H1 (cell line): ENCODE measurements around the gene KDM2A. TPM values are rescaled to one million over a fixed set of nuclear protein-coding genes. Genes with fewer than 3 reads are reported as not detected.

Experiments
- ASH2L ChIP-seq: fragments of 200-600, 300-600 bp; sonication (generic); IDR thresholded peaks from one replicate; pipeline ENCODE4 v1.7.1; 2017; ENCODE audit warnings: low read length
- ATF2 ChIP-seq: IDR thresholded peaks from 2 replicates; pipeline ENCODE4 v1.6.1; 2012; ENCODE audit warnings: low read length, inconsistent platforms
- CTBP2 ChIP-seq: IDR thresholded peaks from 2 replicates; pipeline ENCODE4 v1.7.0; 2011; ENCODE audit warnings: borderline replicate concordance, mild to moderate bottlenecking, moderate library complexity, mixed read lengths, low read length; ENCODE audit not compliant: insufficient read depth, insufficient read length
- POLR2AphosphoS5 ChIP-seq: IDR thresholded peaks from 2 replicates; pipeline ENCODE4 v1.6.1; 2011; ENCODE audit warnings: low read depth, low read length
- POU5F1 ChIP-seq: IDR thresholded peaks from 2 replicates; pipeline ENCODE4 v1.6.1; 2011; ENCODE audit warnings: low read depth, mild to moderate bottlenecking, low read length, moderate library complexity
- SIX5 ChIP-seq: IDR thresholded peaks from 2 replicates; pipeline ENCODE4 v1.6.1; 2011; ENCODE audit warnings: mild to moderate bottlenecking, low read depth, low read length
- USF2 ChIP-seq: IDR thresholded peaks from 2 replicates; pipeline ENCODE4 v1.6.1; 2011; ENCODE audit warnings: low read length, improper control_type of control experiment
- polyA plus RNA-seq, 7 experiments: library from polyadenylated mRNA; depleted of rRNA in 3 of 7; stranded (reverse) in 5 of 7; unstranded in 2 of 7; fragments of >200 nt in 5 of 7; fragments of 200-250 nt in 2 of 7; gene quantifications; 1 replicate in 5 of 7; 2 replicates in 1 of 7; 4 replicates in 1 of 7; pipeline versions ENCODE4 v1.2.1 to v1.2.3, GENCODE V29; 2011 to 2013; ENCODE audit warnings: missing spikeins in 2 of 7, mixed read lengths in 2 of 7
- total RNA-seq: library from RNA; stranded (reverse); fragmentation: NEBNext Ultra II Directional; extraction: Animal tissue kit (Norgen Biotek cat#: 25700); gene quantifications from 2 replicates; pipeline ENCODE4 v1.2.1, GENCODE V29; 2021

KDM2A gene
- total and polyA plus RNA-seq, 2 of the 8 experiments (the other 6 are each of a cell fraction or from before 2014, with no cell fraction given) = 55.4 to 66.2 TPM

- TF ChIP-seq ATF2 = no peak
- TF ChIP-seq SIX5 = no peak
- TF ChIP-seq POLR2AphosphoS5 = no peak
- no peak for TF ChIP-seq ASH2L
- no peak for TF ChIP-seq USF2
- no peak for TF ChIP-seq POU5F1
- no peak for TF ChIP-seq CTBP2
These were observed 149.3 kb downstream of the KDM2A start (continued) for GRCh38 chr11:67268081-67268961.
